GM12891 (cell line): ENCODE data around the gene ABCC4.

Experiments used
- POLR2A ChIP-seq: IDR thresholded peaks from 2 replicates; pipeline ENCODE4 v1.6.1; 2011; ENCODE audit warnings: low read depth, low read length, control low read depth
- POLR2AphosphoS5 ChIP-seq: IDR thresholded peaks from 2 replicates; pipeline ENCODE4 v1.6.1; 2011; ENCODE audit warnings: low read depth, low read length, control low read depth
- SPI1 ChIP-seq: IDR thresholded peaks from 2 replicates; pipeline ENCODE4 v1.6.1; 2011; ENCODE audit warnings: low read depth, low read length, control low read depth
- TAF1 ChIP-seq: IDR thresholded peaks from 2 replicates; pipeline ENCODE4 v1.6.1; 2011; ENCODE audit warnings: low read depth, low read length, control low read depth

DNA sequence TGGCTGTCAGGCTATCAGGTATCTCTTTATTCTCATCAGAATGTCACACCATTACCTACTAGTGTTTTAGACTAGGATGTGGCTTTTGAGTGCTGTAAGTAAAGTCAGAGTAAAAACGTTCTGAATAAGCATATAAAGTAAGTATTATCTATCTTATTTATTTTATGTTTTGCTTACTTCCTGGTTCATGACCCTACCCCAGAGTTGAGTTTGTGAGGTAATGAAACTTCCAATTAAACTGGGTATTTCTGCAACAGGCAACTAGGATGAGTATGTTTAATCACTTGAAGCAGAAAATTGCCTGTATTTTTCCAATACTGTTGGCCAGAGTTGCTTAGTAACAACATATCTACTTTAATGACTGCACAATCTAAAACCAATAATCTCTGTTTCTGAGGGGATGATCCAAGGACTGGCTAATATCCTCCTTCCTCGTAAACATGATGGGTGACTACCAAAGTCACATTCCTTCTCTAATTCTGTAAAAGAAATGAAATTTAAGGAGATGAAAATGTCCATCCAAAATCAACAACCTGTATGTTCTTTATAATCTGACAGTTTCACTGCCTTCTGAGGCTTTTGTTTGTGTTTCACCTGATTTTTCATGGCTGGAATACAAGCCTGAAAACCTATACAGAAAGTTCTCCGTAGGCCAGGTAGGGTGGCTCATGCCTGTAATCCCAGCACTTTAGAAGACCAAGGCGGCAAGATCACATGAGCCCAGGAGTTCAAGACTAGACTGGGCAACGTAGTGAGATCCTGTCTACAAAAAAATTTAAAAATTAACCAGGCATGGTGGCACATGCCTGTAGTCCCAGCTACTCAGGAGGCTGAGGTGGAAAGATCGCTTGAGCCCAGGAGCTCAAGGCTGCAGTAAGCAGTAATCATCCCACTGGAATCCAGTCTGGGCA lies 83.1 kb downstream of the ABCC4 start:
- no peak for TF ChIP-seq POLR2A
- TF ChIP-seq TAF1 = no peak
- TF ChIP-seq POLR2AphosphoS5 = no peak
- no peak for TF ChIP-seq SPI1
